SK-MEL-5 (cell line): ENCODE measurements around the gene MX2. TPM values are rescaled to one million over a fixed set of nuclear protein-coding genes. Genes with fewer than 3 reads are reported as not detected.
"Not testable (repeated sequence)": the region's sequence is repeated elsewhere in the genome, so short reads cannot be mapped to it uniquely, and the experiment has no call there.

Experiments used
- DNase-seq: peaks from one replicate; pipeline ENCODE4 v3.0.0-alpha.2; 2016; ENCODE audit warnings: low read depth, low spot score
- in situ Hi-C: cut with HindIII; loops from 2 replicates; pipeline ENCODE4 v1.10.0; 2016; ENCODE audit warnings: low sequenced_read_pairs, high pct_unique_total_duplicates, low pct_unique_long_range_greater_than_20kb
- total RNA-seq: library from RNA; depleted of rRNA; stranded (reverse); fragments of >200 nt; shearing (Covaris generic); gene quantifications from 2 replicates; pipeline ENCODE4 v1.2.3, GENCODE V29; 2014

The MX2 gene
- total RNA-seq, 1 experiment from 2014 or later: not detected

- DNase-seq: no peak
- in situ Hi-C loops: no loop called here
Measured at GRCh38 chr21:41328660-41329607, 32.9 kb upstream of the MX2 start.

DNA sequence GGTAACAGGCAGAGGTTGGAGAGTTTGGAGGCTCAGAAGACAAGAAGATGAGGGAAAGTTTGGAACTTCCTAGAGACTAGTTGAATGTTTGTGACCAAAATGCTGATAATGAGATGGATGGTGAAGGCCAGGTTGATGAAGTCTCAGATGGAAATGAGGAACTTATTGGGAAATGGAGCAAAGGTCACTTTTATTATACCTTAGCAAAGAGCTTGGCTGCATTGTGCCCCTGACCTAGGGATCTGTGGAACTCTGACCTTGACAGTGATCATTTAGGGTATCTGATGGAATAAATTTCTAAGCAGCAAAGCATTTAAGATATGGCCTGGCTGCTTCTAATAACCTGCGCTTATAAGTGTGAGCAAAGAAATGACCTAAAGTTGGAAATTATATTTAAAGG, 28.1 kb upstream of the MX2 start:
- in situ Hi-C loops: no loop called here
- no peak for DNase-seq

DNA sequence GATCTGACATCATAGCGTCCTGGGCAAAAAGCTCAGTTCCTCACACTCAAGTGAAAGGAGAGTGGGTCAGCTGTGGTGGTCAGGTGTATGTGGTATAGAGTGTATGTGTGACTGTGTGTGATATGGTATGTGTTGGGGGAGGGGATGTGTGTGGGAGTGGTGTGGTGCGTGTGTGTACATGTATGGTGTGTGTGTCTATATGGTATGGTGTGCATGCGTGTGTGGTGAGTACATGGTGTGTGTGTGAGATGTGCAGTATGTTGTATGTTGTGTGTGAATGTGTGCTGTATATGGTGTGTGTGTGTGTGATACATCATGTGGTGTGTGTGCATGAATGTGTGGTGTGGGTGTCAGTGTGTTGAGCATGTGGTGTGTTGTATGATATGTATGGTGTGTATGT, 24.3 kb upstream of the MX2 start:
- in situ Hi-C loops: no loop called here

DNA sequence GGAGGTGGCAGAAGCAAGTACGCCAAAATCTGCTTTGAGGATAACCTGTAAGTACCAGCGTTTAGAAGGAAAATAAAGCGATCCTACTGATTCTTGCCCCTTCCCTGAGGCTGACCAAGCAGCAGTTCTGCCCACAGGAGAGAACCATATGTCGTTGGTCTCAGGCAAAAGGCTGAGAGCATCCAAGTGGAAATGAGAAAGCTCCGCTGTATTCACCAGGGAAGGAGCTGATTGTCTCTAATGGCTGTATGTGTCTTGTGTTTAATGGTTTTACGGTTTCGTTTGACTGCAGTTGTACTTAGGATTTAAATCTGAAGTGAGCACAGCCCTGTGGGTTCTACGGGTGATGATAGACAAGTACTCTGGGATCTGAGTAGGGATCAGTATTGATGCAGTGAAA, 23.4 kb upstream of the MX2 start:
- DNase-seq: no peak
- in situ Hi-C loops: no loop called here

More for the DNA sequence above, 24.3 kb upstream of the MX2 start:
- DNase-seq: no peak

GRCh38 chr21:41342035-41342434, 19.8 kb upstream of the MX2 start:
- no peak for DNase-seq
- in situ Hi-C loops: no loop called here

- DNase-seq: no peak
- in situ Hi-C loops: no loop called here
Measured at GRCh38 chr21:41344146-41344545, 17.7 kb upstream of the MX2 start.

DNA sequence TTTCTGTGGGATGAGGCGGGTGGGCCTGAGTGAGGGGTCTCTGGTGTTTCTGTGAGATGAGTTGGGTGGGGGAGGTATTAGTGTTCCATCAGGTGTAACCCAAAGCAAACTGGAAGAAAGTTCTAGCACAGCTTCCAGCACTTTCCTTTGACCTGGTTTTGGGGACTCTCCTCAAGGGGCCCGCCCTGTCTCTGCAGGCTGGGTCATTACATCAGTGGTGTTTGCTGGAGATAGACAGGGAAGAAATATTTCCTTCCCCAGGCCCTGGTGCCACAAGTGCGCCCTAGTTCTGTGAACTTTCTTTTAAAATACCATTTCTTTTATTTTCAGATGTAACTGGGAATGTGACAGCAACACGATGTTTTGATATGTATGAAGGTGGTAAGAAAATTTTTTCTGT, 16.5 kb upstream of the MX2 start:
- DNase-seq: no peak
- in situ Hi-C loops: no loop called here

DNA sequence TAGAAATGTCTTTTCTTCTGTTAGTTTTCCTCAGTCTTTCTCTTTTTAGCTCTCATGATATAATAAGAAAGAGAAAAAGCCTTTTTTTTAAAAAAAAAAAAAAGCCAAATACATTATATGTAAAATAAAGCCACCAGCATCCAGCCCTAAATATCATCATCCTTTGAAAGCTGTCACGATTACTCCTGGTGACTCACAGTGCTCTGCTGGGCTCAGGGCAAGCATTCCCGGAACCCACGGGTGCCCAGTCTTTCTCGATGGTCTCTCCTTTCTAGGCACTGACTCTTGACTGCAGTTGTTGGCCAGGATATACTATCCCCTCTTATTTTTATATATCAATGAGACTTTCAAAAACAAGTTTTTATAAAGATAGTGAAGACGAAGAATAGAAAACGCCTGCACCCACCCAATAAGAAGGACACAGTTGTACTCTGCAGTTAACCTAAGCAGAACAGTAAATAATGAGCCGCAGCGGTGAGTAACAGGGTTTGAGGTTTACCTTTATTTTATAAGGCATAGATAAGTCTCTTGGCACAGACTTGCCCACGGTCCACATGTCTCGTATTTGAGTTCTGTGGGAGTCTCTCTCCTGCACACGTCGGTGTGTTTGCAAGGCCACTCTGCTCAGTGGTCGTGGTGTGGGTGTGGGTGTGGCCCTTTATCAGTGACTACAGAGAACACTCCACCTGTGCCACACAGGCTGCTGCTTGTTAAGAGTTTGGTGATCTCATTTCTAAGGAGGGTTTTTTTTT, 15.7 kb upstream of the MX2 start:
- in situ Hi-C loops: no loop called here

DNA sequence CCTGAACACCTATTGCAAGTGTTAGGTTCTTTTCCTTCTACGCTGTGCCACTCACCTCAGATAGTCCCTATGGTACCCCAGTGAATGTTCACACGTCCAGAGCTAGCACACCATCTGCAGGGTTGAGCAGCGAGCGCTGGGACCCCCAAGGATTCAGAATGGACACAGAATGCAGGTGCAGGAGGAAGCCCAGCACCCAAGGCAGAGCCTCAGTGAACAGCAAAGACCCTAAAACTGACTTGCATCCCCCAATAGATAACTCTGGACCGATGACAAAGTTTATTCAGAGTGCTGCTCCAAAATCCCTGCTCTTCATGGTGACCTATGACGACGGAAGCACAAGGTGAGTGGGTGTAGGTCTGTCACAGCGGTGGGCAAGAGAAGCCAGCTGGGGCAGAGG, 15.1 kb upstream of the MX2 start:
- DNase-seq: no peak
- in situ Hi-C loops: no loop called here

More for the DNA sequence above, 15.7 kb upstream of the MX2 start:
- DNase-seq: no peak

GRCh38 chr21:41348434-41348833, 13.4 kb upstream of the MX2 start:
- DNase-seq: no peak
- in situ Hi-C loops: no loop called here

GRCh38 chr21:41349126-41349525, 12.7 kb upstream of the MX2 start:
- in situ Hi-C loops: no loop called here
- no peak for DNase-seq

GRCh38 chr21:41349619-41350390, 12.0 kb upstream of the MX2 start:
- in situ Hi-C loops: no loop called here
- no peak for DNase-seq

DNA sequence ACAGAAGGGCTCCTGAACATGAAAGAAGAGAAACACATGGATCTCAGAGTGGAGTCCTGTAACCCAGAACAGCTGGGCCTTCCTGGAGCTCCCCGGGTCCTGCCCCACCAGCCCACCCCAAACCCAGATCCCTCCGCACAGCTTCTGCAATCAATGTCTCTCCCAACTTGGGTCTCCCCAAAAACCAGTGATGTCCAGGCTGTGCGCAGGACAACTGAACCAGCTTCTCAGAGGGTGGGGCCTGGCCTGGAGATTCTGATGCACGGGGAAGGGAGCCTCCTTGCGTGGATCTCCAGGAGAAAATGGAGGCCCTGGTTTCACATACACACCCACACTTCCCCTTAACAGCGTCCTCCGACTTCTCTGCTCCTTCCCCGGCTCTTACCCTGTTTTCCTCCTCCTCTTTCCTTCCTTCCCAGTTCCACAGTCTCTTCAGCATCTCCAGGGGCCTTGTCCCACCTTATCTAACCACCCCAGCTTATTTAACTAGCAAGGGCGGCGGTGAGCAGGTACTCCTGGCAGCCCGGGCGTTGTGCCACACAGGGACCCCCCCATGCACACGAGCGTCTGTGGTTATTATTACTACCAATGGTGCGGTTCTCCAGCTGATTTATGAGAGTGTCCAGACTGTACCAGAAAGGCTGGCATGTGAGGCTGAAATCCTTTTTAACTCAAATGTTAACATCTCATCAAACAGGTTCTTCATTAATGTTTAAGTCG, 11.2 kb upstream of the MX2 start:
- in situ Hi-C loops: no loop called here
- no peak for DNase-seq

DNA sequence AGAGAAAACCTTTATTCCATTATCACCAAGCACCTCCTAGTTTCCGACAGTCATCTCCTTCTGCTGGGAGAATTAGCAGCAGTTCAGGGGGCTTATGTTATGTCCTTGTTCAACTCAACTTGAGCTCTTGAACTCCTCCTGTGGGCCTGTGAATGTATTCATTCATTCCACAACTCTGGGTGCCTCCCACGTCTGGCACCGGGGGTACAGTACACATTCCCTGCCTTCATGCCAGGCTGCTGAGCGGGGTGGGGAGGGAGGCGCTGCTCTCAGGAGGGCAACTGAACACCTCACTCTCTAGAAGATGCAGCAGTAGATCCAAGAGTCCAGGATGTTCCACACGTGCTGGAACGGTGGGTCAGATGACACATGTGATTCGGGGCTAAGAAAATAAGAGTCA, 4.3 kb upstream of the MX2 start:
- DNase-seq: no peak
- in situ Hi-C loops: no loop called here

GRCh38 chr21:41358193-41359166, 3.3 kb upstream of the MX2 start:
- in situ Hi-C loops: no loop called here
- DNase-seq: no peak

GRCh38 chr21:41359286-41359685, 2.5 kb upstream of the MX2 start:
- DNase-seq: peak; percentile 16

GRCh38 chr21:41359754-41360071, 2.1 kb upstream of the MX2 start:
- DNase-seq, in situ Hi-C loops: not testable (repeated sequence)

More at GRCh38 chr21:41359286-41359685, 2.5 kb upstream of the MX2 start:
- in situ Hi-C loops: no loop called here
